Measurements from ENCODE around the gene RTCB. TPM values are rescaled to one million over a fixed set of nuclear protein-coding genes. Genes with fewer than 3 reads are reported as not detected.

RTCB gene
- total RNA-seq, 2 donors from 2014 or later, result 85.2 to 114 TPM

DNA sequence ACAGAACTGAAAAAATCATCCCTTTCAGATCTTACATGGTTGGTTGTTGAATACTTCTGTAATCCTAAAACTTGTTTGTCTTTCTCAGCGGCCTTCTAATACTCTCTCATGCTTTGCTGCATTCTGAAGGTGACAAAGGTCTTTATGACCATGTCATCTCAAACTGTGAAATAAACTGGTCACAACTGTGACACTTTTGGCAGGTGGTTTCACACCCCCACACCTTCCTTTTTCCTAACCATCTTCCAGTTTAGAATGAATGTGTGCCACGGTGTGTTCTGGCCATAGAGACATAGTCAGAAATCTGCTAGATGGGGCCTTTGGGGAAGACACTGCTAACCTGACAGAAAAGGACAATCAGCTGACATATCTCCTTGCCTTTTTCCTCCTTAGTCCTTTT, 69.1 kb downstream of the RTCB start:
- peaks cover 0 to 8% of the 10 kb centered on the region in 2 donors for H3K4me1 Mint-ChIP-seq (ENCODE audit: low read depth in 2 of 2)
- no peaks in the 10 kb centered on the region for H3K36me3 Mint-ChIP-seq
- H3K4me3 Mint-ChIP-seq, result no peak overlapping the region
- peaks cover 35 to 38% of the 10 kb centered on the region in 2 donors for H3K27me3 Mint-ChIP-seq
- ATAC-seq, result peak in 1 of 2 donors; percentile 54
- no peak overlapping the region for H3K27ac Mint-ChIP-seq
- no peak for DNase-seq (ENCODE audit: low spot score)
- H3K9me3 Mint-ChIP-seq, result no peaks in the 10 kb centered on the region

DNA sequence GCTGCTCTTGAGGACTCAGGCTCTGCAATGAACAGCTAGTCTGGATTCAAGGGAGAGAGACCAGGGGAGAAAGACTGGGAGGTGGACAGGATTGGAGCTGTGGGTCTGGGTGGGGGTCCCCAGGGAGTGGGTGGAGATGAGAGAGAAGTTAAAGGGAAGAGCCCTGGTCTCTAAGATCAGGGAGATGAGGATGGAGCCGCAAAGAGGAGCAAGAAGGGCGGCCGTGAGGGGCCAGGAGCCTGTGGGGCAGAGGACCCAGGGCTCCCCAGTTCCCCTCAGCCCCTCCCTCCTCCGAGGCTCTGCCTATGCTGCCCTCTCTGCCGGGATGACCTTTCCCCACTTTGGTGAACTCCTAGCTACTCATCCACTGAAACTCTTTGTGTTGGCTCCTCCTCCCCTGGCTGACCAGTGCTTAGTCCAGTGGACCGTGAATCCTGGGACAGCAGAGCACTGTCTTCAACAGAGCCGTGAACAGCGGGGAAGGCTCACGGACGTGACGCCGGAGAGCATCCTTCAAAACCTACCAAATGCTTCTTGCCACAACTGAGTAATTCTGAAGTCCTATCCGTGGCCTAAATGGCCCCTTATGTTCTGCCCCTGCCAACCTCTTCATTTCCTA, 70.8 kb downstream of the RTCB start:
- H3K9me3 Mint-ChIP-seq, result no peaks in the 10 kb centered on the region
- H3K4me1 Mint-ChIP-seq (ENCODE audit: low read depth in 2 of 2), result peaks cover 0 to 8% of the 10 kb centered on the region in 2 donors
- no peak overlapping the region for H3K4me3 Mint-ChIP-seq
- DNase-seq (ENCODE audit: low spot score) (no peak), ATAC-seq (no peak)
- H3K36me3 Mint-ChIP-seq, result no peaks in the 10 kb centered on the region
- no peak overlapping the region for H3K27ac Mint-ChIP-seq
- H3K27me3 Mint-ChIP-seq, result peaks cover 36 to 38% of the 10 kb centered on the region in 2 donors

DNA sequence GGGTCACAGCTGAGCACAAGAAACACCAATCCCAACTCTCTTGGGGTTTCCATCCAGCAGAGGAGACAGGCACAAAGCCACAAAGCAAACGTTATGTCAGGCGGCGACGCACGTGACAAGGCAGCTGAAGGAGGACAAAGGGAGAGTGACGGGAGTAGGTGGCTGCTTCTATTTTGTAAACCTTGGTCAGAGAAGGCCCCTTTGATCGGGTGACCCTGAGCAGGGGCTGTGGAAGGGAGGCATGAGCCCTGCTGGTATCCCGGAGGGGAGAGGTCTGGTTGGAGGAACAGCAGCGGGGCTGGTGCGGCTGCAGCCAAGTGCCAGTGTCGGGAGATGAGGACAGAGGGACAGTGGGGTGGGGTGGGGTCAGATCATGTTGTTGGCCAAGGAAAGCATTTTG, 71.6 kb downstream of the RTCB start:
- Mint-ChIP-seq H3K4me3 (no peak overlapping the region), H3K36me3 (no peaks in the 10 kb centered on the region), H3K4me1 (ENCODE audit: low read depth in 2 of 2) (peaks cover 0 to 8% of the 10 kb centered on the region in 2 donors), H3K9me3 (no peaks in the 10 kb centered on the region), H3K27ac (no peak overlapping the region), H3K27me3 (peaks cover 30 to 32% of the 10 kb centered on the region in 2 donors)
- no peak for DNase-seq (ENCODE audit: low spot score)
- ATAC-seq, result no peak

- H3K9me3 Mint-ChIP-seq, result no peaks in the 10 kb centered on the region
- ATAC-seq (no peak), DNase-seq (ENCODE audit: low spot score) (no peak)
- no peak overlapping the region for H3K4me3 Mint-ChIP-seq
- H3K27me3 Mint-ChIP-seq, result peaks cover 27 to 28% of the 10 kb centered on the region in 2 donors
- no peak overlapping the region for H3K27ac Mint-ChIP-seq
- peaks cover 0 to 8% of the 10 kb centered on the region in 2 donors for H3K4me1 Mint-ChIP-seq (ENCODE audit: low read depth in 2 of 2)
- H3K36me3 Mint-ChIP-seq, result no peaks in the 10 kb centered on the region
Measured at GRCh38 chr22:32339190-32340012, 72.6 kb downstream of the RTCB start.

DNA sequence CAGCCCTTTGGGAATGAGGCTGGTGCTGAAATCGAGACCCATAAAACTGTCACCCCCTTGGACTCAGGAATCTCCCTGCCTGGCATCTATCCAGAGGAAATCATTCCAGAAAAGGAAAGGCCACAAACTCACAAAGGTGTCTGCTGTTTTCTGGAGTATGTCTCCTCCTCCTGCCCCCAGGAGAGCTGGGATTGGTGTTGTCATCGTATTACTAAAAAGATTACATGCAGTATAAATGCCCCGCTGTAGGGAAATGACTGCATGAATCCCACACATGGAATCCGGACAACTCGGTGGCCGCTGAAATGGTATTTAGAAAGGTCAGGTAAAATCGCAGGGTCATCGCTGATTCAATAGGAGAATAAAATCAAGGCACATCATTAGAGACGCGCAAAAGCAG, 73.3 kb downstream of the RTCB start:
- H3K9me3 Mint-ChIP-seq, result no peaks in the 10 kb centered on the region
- no peak for DNase-seq (ENCODE audit: low spot score)
- H3K27me3 Mint-ChIP-seq, result peaks cover 31% of the 10 kb centered on the region in 2 donors
- H3K4me3 Mint-ChIP-seq, result no peak overlapping the region
- H3K27ac Mint-ChIP-seq, result no peak overlapping the region
- ATAC-seq, result no peak
- H3K36me3 Mint-ChIP-seq, result no peaks in the 10 kb centered on the region
- peaks cover 0 to 6% of the 10 kb centered on the region in 2 donors for H3K4me1 Mint-ChIP-seq (ENCODE audit: low read depth in 2 of 2)

Other genes starting within 250 kb of the RTCB start
- gene RFPL2, start 207.2 kb downstream of the RTCB start, total RNA-seq, result not detected
- gene SLC5A4, start 156.9 kb downstream of the RTCB start, total RNA-seq, result not detected
- gene RFPL3, start 54.4 kb downstream of the RTCB start, total RNA-seq, result not detected
- gene BPIFC, start 52.2 kb upstream of the RTCB start, total RNA-seq, result not detected
- 10 to 100 TPM; 79.5 to 91.7 TPM for gene FBXO7, start 62.6 kb upstream of the RTCB start, total RNA-seq

Measured in natural killer cell treated with Interleukin-12 subunit alpha and Interleukin-12 subunit beta and Interleukin-15 and Interleukin-18, amount 100 ng/mL, for 72 hours (primary cell).